ENCODE results near the gene CACNB2. TPM values are rescaled to one million over a fixed set of nuclear protein-coding genes. Genes with fewer than 3 reads are reported as not detected.

The CACNB2 gene
- total and polyA plus RNA-seq, 2 of the 13 experiments (the other 11 are each of a cell fraction or from before 2014, with no cell fraction given) = not detected

GRCh38 chr10:18567343-18567856 is 427.2 kb downstream of the CACNB2 start:
- no peaks in the 10 kb centered on the region for H3K36me3 ChIP-seq (replicated peaks in 1 of 2; ENCODE audit: control insufficient read depth in 1 of 2, insufficient read depth in 2 of 2, low read length in 2 of 2)
- H3K27ac ChIP-seq (ENCODE audit: extremely low read length, insufficient read depth, low read length) = no peak overlapping the region
- in situ Hi-C loops (cut with HindIII; ENCODE audit: extremely low pct_ligation_motif_present, low pct_unique_long_range_greater_than_20kb) (no loop called here), intact Hi-C loops (cut with micrococcal nuclease; ENCODE audit: unreplicated experiment) (no loop called here)
- ChIA-PET CTCF (ENCODE audit: low intra/inter-chr PET ratio, low total read pairs) (no interaction called here), POLR2A (no interaction called here)
- H3K4me1 ChIP-seq (ENCODE audit: insufficient read depth, low read length) = no peaks in the 10 kb centered on the region
- DNase-seq (ENCODE audit: low spot score) (no peak), FAIRE-seq (no peak), ATAC-seq (no peak)
- no peak overlapping the region for H3K4me3 ChIP-seq (replicated peaks in 1 of 3; ENCODE audit: insufficient read depth in 1 of 3, low read depth in 2 of 3, low read length in 3 of 3)
- H4K20me1 ChIP-seq (ENCODE audit: insufficient read depth, low read length) = no peaks in the 10 kb centered on the region
- H3K79me2 ChIP-seq (ENCODE audit: insufficient read depth, low read length) = no peaks in the 10 kb centered on the region
- no TSS peak for BruUV-seq (replicated peaks)
- H3K9ac ChIP-seq (ENCODE audit: insufficient read depth, low read depth, low read length) = no peak overlapping the region
- no peaks in the 10 kb centered on the region for H3K27me3 ChIP-seq (ENCODE audit: control insufficient read depth in 1 of 2, insufficient read depth in 2 of 2, low read length in 2 of 2)
- no peak overlapping the region for H2AFZ ChIP-seq (ENCODE audit: low read length)
- H3K9me3 ChIP-seq (ENCODE audit: low read length) = peaks cover 100% of the 10 kb centered on the region
- TF ChIP-seq PRDM15 (CRISPR knock-in tag; IDR thresholded peaks at IDR 0.05) (0 out of 2 replicates have a peak, but pooled peaks have one; percentile 22), SMARCC2 (IDR thresholded peaks at IDR 0.05) (no peak), UBTF (CRISPR knock-in tag; IDR thresholded peaks at IDR 0.05) (no peak), GPBP1L1 (CRISPR knock-in tag; IDR thresholded peaks at IDR 0.05) (no peak), ZNF281 (CRISPR knock-in tag; IDR thresholded peaks at IDR 0.05; ENCODE audit: borderline replicate concordance) (no peak)
- no peak overlapping the region for H3K4me2 ChIP-seq (ENCODE audit: low read depth, low read length)
- 97% methylated on average over 3 of the region's 3 CpGs for WGBS (ENCODE audit: low lambda C conversion rate)
